GM18907 (cell line): ENCODE measurements around the gene TBX2.
A peak's percentile ranks its signal among the peaks of the same experiment; 100 is the strongest.

Experiments
- ATAC-seq: cut with Tn5 transposase; IDR thresholded peaks from one replicate; pipeline ENCODE4 v1.9.1; 2021; ENCODE audit warnings: mild to moderate bottlenecking, moderate library complexity; ENCODE audit not compliant: unreplicated experiment

TBX2 gene

GRCh38 chr17:61401389-61402072 lies 1.9 kb downstream of the TBX2 start:
- ATAC-seq, result no peak

- no peak for ATAC-seq
Measured at GRCh38 chr17:61402073-61402541, 2.5 kb downstream of the TBX2 start.

- ATAC-seq, result no peak
Measured at GRCh38 chr17:61402978-61403800, 3.5 kb downstream of the TBX2 start.

- no peak for ATAC-seq
Measured at GRCh38 chr17:61403801-61404662, 4.4 kb downstream of the TBX2 start.

- no peak for ATAC-seq
Measured at GRCh38 chr17:61404663-61404912, 4.9 kb downstream of the TBX2 start.

GRCh38 chr17:61404913-61405685 lies 5.5 kb downstream of the TBX2 start:
- no peak for ATAC-seq

- no peak for ATAC-seq
Measured at GRCh38 chr17:61405686-61406536, 6.3 kb downstream of the TBX2 start.

- ATAC-seq, result no peak
Measured at GRCh38 chr17:61406537-61406845, 6.8 kb downstream of the TBX2 start.

- no peak for ATAC-seq
Measured at GRCh38 chr17:61406971-61407911, 7.6 kb downstream of the TBX2 start.

- no peak for ATAC-seq
Measured at GRCh38 chr17:61408151-61409041, 8.8 kb downstream of the TBX2 start.

- no peak for ATAC-seq
Measured at GRCh38 chr17:61409301-61410112, 9.9 kb downstream of the TBX2 start.

- no peak for ATAC-seq
Measured at GRCh38 chr17:61410141-61411010, 10.7 kb downstream of the TBX2 start.

- no peak for ATAC-seq
Measured at GRCh38 chr17:61411011-61411260, 11.3 kb downstream of the TBX2 start.

- no peak for ATAC-seq
Measured at GRCh38 chr17:61411261-61412142, 11.9 kb downstream of the TBX2 start.

GRCh38 chr17:61412143-61412859 lies 12.7 kb downstream of the TBX2 start:
- peak; percentile 66 for ATAC-seq
